Measurements from ENCODE around the gene RBM7. TPM values are rescaled to one million over a fixed set of nuclear protein-coding genes. Genes with fewer than 3 reads are reported as not detected.

Gene RBM7
- total RNA-seq, 1 donor from 2014 or later: 3.2 TPM

GRCh38 chr11:114362326-114362725 is 38.1 kb upstream of the RBM7 start:
- TF ChIP-seq CTCF (IDR thresholded peaks at IDR 0.05): no peak
- Histone ChIP-seq H3K27ac (no peak overlapping the region), H3K4me1 (peaks cover 0 to 6% of the 10 kb centered on the region in 2 donors), H3K9me3 (no peaks in the 10 kb centered on the region), H3K36me3 (no peaks in the 10 kb centered on the region), H3K4me3 (no peak overlapping the region), H3K27me3 (no peaks in the 10 kb centered on the region)
- intact Hi-C loops (cut with DNase I): no loop called here
- no peak for DNase-seq (ENCODE audit: low spot score in 2 of 2)

DNA sequence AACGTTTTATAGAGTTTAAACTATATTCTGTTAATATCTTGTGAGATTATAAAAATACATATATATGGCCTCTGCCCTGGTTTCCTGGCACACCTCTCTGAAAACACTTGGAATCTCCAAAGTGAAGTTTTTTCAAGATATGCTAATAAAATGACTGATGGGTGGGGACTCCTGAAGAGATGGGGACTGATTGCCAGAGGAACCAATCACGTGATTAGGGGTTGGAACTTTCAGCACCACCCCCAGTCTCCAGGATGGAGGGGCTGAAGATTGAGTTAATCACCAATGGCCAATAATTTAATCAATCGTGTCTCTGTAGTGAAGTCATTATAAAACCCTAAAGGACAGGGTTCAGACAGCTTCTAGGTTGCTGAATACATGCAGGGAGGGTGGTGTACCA is 37.5 kb upstream of the RBM7 start:
- intact Hi-C loops (cut with DNase I): no loop called here
- Histone ChIP-seq H3K36me3 (no peaks in the 10 kb centered on the region), H3K27me3 (no peaks in the 10 kb centered on the region), H3K4me3 (no peak overlapping the region), H3K9me3 (no peaks in the 10 kb centered on the region), H3K4me1 (peaks cover 0 to 12% of the 10 kb centered on the region in 2 donors), H3K27ac (no peak overlapping the region)
- TF ChIP-seq CTCF (IDR thresholded peaks at IDR 0.05): no peak
- no peak for DNase-seq (ENCODE audit: low spot score in 2 of 2)

DNA sequence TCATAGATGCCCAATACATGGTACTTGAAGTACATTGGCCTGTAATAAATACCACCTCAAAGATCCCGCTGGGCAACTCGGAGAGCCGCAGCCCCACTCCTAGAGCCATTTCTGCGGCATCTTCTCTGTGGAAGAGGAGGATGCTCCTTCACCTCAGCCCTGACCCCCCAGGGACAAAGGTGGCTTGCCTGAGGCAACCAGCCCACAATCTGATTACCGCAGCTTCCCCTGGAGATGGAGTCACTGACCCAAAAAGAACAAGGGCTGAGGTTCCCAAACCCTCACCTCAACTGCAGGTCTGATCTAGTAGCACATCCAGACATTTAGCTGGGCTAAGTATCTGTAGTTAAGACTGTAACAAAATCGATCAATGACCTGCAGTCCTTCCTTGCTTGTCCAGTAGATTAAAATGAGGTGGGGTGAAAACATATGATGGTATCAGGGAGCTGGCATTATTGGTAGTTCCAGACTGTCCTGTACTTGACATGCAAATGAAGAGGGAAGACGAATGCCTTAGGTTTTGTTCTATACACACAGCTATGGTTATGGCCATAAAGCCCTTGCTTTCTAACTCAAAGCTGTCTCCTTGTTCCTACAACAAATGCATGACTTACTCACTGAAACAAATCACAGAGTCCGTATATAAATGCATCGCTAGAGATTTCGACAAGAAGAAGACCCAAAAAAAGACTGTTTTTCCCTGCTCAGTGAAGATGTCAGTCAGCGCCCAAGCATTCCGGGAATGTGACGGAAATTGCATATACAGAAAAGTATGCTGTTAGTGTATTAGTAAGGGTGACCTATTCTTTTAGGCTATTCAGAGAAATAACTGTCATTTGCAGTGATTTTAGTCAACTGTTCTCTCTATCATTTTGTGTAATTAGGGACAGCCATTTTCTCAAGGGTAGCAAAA is 33.9 kb upstream of the RBM7 start:
- H3K9me3 ChIP-seq: no peaks in the 10 kb centered on the region
- H3K27me3 ChIP-seq: no peaks in the 10 kb centered on the region
- peak overlapping the region; percentile 17 to 55 for H3K27ac ChIP-seq
- peak overlapping the region in 1 of 2 donors; percentile 3 for H3K4me3 ChIP-seq
- no peaks in the 10 kb centered on the region for H3K36me3 ChIP-seq
- intact Hi-C loops (cut with DNase I): loop anchor here (2.0 kb wide), 1 partner anchor 34 kb away; the partner anchor contains the start of genes C11orf71 and RBM7
- TF ChIP-seq CTCF (IDR thresholded peaks at IDR 0.05): no peak
- peaks cover 0 to 12% of the 10 kb centered on the region in 2 donors for H3K4me1 ChIP-seq
- peak in 1 of 2 donors; percentile 69 for DNase-seq (ENCODE audit: low spot score in 2 of 2)

DNA sequence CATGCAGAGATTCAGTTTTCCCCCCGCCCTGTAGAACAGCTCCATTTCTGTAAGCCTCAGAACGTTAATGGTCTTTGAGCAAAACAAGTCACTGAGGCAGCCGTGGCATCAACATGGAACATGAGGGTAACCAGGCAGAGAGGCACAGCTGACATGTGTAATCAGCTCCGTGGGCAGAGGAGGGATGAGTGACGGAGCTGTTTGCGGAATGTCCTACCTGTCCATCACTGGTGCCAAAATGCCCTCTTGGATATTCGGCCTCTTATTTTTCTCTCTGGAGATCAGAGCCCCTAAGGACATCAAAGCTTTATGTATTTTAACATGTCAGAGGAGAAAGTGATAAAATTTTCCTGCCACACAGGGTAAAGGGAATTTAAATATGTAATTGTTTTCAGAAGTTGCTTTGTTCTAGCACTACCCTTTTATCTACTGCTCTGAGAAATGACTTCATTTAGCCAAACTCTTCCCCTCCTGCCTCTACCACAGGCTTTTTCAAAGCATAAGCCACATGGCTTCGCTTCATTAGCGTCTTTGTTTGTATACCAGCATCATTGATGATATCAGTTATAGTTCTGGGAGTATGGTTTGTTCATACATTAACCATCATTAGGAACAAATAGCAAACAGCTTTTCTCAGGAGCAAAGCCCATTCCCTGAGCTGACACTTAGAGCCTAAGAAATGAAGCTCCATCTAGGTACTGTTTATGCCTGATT is 33.1 kb upstream of the RBM7 start:
- no peak for DNase-seq (ENCODE audit: low spot score in 2 of 2)
- Histone ChIP-seq H3K27ac (peak overlapping the region; percentile 32 to 55), H3K36me3 (no peaks in the 10 kb centered on the region), H3K4me3 (peak overlapping the region in 1 of 2 donors; percentile 3), H3K9me3 (no peaks in the 10 kb centered on the region), H3K27me3 (no peaks in the 10 kb centered on the region), H3K4me1 (peaks cover 0 to 12% of the 10 kb centered on the region in 2 donors)
- no peak for TF ChIP-seq CTCF (IDR thresholded peaks at IDR 0.05)
- intact Hi-C loops (cut with DNase I): loop anchor here (2.0 kb wide), 1 partner anchor 33 kb away; the partner anchor contains the start of genes C11orf71 and RBM7

- no peak for DNase-seq (ENCODE audit: low spot score in 2 of 2)
- TF ChIP-seq CTCF (IDR thresholded peaks at IDR 0.05): no peak
These were observed 31.4 kb upstream of the RBM7 start for GRCh38 chr11:114368918-114369680.

More at GRCh38 chr11:114368918-114369680, 31.4 kb upstream of the RBM7 start:
- Histone ChIP-seq H3K36me3 (no peaks in the 10 kb centered on the region), H3K9me3 (no peaks in the 10 kb centered on the region), H3K4me1 (peaks cover 0 to 12% of the 10 kb centered on the region in 2 donors), H3K27me3 (no peaks in the 10 kb centered on the region), H3K27ac (no peak overlapping the region), H3K4me3 (no peak overlapping the region)
- intact Hi-C loops (cut with DNase I): no loop called here
